ENCODE results near the gene GPR149.

Gene GPR149

GRCh38 chr3:154338570-154338969 lies 91.4 kb downstream of the GPR149 start:
- no peak for DNase-seq (ENCODE audit: low spot score)

- no peak for DNase-seq (ENCODE audit: low spot score)
These were observed 92.0 kb downstream of the GPR149 start for GRCh38 chr3:154338008-154338407.

- peak; percentile 16 for DNase-seq (ENCODE audit: low spot score)
These were observed 95.0 kb downstream of the GPR149 start for GRCh38 chr3:154334973-154335420.

GRCh38 chr3:154327871-154328270 lies 102.1 kb downstream of the GPR149 start:
- DNase-seq (ENCODE audit: low spot score): no peak

GRCh38 chr3:154324919-154325318 lies 105.1 kb downstream of the GPR149 start:
- no peak for DNase-seq (ENCODE audit: low spot score)

GRCh38 chr3:154323891-154324738 lies 105.9 kb downstream of the GPR149 start, which contains the start of gene DHX36:
Gene DHX36 (minus strand): TSS chr3:154324487. CDS start chr3:154324416, 71 bp downstream.
- peak; percentile 84 for DNase-seq (ENCODE audit: low spot score)

- no peak for DNase-seq (ENCODE audit: low spot score)
These were observed 112.8 kb downstream of the GPR149 start for GRCh38 chr3:154316974-154317767.

GRCh38 chr3:154314152-154314551 lies 115.8 kb downstream of the GPR149 start:
- DNase-seq (ENCODE audit: low spot score): no peak

- DNase-seq (ENCODE audit: low spot score): no peak
These were observed 119.2 kb downstream of the GPR149 start for GRCh38 chr3:154310840-154311239.

- no peak for DNase-seq (ENCODE audit: low spot score)
These were observed 122.6 kb downstream of the GPR149 start for GRCh38 chr3:154307363-154307762.

- DNase-seq (ENCODE audit: low spot score): no peak
These were observed 125.1 kb downstream of the GPR149 start for GRCh38 chr3:154304936-154305335.

GRCh38 chr3:154304116-154304786 lies 125.7 kb downstream of the GPR149 start:
- no peak for DNase-seq (ENCODE audit: low spot score)

- DNase-seq (ENCODE audit: low spot score): no peak
These were observed 128.4 kb downstream of the GPR149 start for GRCh38 chr3:154301561-154301960.

GRCh38 chr3:154294016-154294415 lies 136.0 kb downstream of the GPR149 start:
- no peak for DNase-seq (ENCODE audit: low spot score)

GRCh38 chr3:154290187-154290586 lies 139.8 kb downstream of the GPR149 start:
- no peak for DNase-seq (ENCODE audit: low spot score)
